ENCODE results near the gene EFCAB6. TPM values are rescaled to one million over a fixed set of nuclear protein-coding genes. Genes with fewer than 3 reads are reported as not detected.

Gene EFCAB6
- total RNA-seq, 2 donors from 2014 or later: 2.2 to 2.5 TPM

DNA sequence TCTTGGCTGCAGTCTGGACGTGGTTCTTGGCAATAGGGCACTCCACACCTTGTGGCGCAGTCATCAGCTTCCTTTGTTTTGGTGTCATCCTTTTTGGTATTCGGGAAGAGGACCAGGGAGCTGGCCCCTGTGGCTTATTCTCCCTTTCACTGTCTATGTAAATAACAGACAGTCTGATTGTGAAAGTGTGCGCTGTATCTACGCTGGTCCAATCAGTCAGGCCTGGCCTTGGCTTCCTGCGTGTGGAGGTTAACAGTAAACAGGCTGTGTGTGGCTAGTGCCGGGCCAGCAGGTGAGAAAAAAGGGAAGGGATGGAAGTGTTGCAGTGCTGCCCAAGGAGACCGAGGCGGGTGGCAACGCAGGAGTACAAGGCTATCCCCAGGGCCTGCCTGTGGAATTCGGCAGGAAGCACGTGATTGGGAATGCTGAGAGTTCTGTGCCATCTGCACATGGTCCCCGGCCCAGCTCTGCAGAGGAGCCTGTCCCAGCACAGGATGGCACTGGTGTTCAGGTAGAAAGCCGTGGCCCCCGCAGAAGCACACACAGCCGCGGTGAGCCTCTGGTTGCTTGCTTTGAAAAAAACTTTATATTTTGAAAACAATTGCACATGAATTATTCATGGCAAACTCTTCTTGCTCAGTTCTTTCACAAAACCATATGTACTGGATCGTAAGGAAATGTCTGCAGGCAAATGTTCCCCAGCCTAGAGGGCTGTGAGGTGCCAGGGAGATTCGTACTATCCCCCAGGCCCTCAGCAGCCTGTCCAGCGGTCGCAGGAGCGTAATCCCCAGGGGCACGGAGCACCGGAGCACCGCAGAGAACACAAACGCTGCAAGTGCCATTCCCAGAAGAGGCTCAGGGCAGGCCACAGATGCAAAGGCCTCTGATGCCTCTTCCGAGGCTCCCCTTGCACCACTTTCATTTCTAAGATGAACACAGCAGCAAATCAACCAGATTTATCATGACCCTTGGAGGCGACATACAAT lies 174.5 kb downstream of the EFCAB6 start:
- TF ChIP-seq, protein P1, sequence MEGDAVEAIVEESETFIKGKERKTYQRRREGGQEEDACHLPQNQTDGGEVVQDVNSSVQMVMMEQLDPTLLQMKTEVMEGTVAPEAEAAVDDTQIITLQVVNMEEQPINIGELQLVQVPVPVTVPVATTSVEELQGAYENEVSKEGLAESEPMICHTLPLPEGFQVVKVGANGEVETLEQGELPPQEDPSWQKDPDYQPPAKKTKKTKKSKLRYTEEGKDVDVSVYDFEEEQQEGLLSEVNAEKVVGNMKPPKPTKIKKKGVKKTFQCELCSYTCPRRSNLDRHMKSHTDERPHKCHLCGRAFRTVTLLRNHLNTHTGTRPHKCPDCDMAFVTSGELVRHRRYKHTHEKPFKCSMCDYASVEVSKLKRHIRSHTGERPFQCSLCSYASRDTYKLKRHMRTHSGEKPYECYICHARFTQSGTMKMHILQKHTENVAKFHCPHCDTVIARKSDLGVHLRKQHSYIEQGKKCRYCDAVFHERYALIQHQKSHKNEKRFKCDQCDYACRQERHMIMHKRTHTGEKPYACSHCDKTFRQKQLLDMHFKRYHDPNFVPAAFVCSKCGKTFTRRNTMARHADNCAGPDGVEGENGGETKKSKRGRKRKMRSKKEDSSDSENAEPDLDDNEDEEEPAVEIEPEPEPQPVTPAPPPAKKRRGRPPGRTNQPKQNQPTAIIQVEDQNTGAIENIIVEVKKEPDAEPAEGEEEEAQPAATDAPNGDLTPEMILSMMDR (IDR thresholded peaks at IDR 0.05): no peak
- no peaks in the 10 kb centered on the region for H3K4me1 ChIP-seq (ENCODE audit: control insufficient read depth in 1 of 2, low read depth in 2 of 2)
- H3K9me3 ChIP-seq: peaks cover 11% of the 10 kb centered on the region
- H3K27ac ChIP-seq: no peak overlapping the region
- no peak overlapping the region for H3K4me3 ChIP-seq
- no peaks in the 10 kb centered on the region for H3K36me3 ChIP-seq
- DNase-seq (ENCODE audit: low spot score) (no peak), ATAC-seq (ENCODE audit: insufficient number of reproducible peaks, low FRiP score, low read depth) (no peak)
- no peaks in the 10 kb centered on the region for H3K27me3 ChIP-seq (replicated peaks; ENCODE audit: insufficient read depth)

DNA sequence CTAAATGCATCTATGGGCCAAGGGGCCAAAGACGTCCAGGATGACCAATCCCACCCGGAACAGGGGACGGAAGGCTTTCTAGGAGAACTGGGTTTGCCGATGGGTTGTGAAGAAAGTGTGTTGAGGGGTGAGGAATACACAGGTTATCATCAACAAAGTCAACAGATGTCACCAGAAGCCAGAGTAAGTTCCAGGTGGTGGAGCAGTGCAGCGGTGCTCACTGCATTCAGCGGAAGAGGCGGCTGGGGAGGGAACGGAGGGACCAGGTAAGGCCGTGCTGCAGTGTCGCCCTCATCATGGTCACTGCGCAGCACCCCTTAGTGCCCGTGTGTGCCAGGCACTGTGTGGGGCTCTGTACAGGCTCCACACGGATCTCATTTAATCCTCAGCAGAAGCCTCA lies 176.0 kb downstream of the EFCAB6 start:
- DNase-seq (ENCODE audit: low spot score) (no peak), ATAC-seq (ENCODE audit: insufficient number of reproducible peaks, low FRiP score, low read depth) (no peak)
- TF ChIP-seq, protein P1 (IDR thresholded peaks at IDR 0.05): no peak
- Histone ChIP-seq H3K36me3 (no peaks in the 10 kb centered on the region), H3K4me1 (ENCODE audit: control insufficient read depth in 1 of 2, low read depth in 2 of 2) (no peaks in the 10 kb centered on the region), H3K27me3 (replicated peaks; ENCODE audit: insufficient read depth) (no peaks in the 10 kb centered on the region), H3K4me3 (no peak overlapping the region), H3K27ac (no peak overlapping the region), H3K9me3 (peaks cover 11% of the 10 kb centered on the region)

DNA sequence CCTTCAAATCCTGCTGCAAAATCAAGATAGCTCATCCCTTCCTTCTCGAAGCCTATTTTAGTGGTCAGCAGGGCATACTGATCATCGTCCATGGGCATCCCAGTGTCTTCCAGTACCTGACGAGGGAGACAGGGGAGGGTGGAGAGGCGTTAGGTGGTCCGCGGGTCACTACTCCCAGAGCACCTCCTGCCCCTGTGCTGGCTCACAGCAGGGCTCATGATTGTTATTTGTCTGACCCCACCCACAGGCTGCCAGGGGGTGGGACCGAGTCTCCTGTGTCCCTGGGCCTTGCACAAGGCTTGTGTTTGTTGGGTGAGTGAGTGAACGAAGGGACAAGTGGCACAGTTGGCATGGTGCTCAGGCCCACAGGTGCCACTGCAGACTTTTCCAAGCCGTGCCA lies 177.0 kb downstream of the EFCAB6 start:
- DNase-seq (ENCODE audit: low spot score) (no peak), ATAC-seq (ENCODE audit: insufficient number of reproducible peaks, low FRiP score, low read depth) (no peak)
- TF ChIP-seq, protein P1 (IDR thresholded peaks at IDR 0.05): no peak
- Histone ChIP-seq H3K27ac (no peak overlapping the region), H3K4me1 (ENCODE audit: control insufficient read depth in 1 of 2, low read depth in 2 of 2) (no peaks in the 10 kb centered on the region), H3K36me3 (no peaks in the 10 kb centered on the region), H3K9me3 (peaks cover 11% of the 10 kb centered on the region), H3K27me3 (replicated peaks; ENCODE audit: insufficient read depth) (no peaks in the 10 kb centered on the region), H3K4me3 (no peak overlapping the region)

DNA sequence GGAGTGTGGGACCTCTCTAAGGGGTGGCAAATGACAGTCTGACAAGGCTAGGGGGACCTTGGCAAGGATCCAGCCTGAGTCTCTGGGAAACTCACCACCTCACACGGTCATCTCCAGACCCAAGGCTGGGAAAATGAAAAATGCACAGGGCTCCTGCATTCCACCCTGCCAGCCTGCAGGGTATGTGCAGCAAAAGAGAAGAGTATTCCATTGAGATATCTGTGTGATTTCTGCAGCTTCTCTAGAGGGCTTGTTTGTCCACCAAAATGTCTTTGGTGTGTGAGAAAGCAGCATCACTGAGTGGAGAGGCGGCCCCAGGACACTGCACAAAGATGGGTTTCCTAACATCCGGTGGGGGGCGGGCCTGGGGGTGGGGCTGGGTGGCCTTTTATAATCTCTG lies 177.8 kb downstream of the EFCAB6 start:
- no peak for ATAC-seq (ENCODE audit: insufficient number of reproducible peaks, low FRiP score, low read depth)
- H3K9me3 ChIP-seq: peaks cover 5% of the 10 kb centered on the region

DNA sequence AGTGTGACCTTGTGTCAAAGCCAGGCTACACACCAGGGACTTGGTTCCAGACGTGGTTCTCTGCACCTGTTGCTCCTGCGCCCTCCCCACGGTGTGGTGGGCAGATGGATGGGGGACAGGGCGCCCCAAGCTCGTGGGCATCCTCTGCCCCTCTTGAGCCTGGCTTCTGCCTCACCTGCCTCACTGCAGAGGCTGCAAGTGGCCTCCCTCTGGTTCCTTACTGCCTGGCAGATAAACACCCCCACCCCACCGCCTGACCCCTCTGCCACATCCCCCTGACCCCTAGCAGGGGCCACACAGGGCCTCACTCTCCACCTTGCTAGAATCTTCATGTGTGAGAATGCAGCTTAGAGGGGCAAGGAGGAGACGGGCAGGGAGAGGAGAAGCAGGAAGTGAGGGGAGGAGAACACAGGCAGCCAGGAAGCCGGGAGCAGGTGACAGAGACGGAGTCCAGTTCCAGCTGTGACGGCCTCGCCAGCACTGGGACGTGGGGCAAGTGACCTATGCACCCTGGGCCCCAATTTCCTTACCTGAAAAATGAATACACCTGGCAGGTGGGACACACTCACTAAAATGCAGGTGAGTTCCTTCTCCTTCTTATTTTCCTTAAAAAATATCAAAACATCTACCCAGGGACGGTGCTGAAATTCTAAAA lies 178.3 kb downstream of the EFCAB6 start:
- H3K27ac ChIP-seq: no peak overlapping the region
- no peak for ATAC-seq (ENCODE audit: insufficient number of reproducible peaks, low FRiP score, low read depth)
- no peaks in the 10 kb centered on the region for H3K27me3 ChIP-seq (replicated peaks; ENCODE audit: insufficient read depth)
- H3K36me3 ChIP-seq: no peaks in the 10 kb centered on the region
- no peaks in the 10 kb centered on the region for H3K4me1 ChIP-seq (ENCODE audit: control insufficient read depth in 1 of 2, low read depth in 2 of 2)
- TF ChIP-seq, protein P1 (IDR thresholded peaks at IDR 0.05): no peak
- H3K4me3 ChIP-seq: no peak overlapping the region
- no peaks in the 10 kb centered on the region for H3K9me3 ChIP-seq
- no peak for DNase-seq (ENCODE audit: low spot score)

More for the DNA sequence above, 177.8 kb downstream of the EFCAB6 start:
- no peaks in the 10 kb centered on the region for H3K4me1 ChIP-seq (ENCODE audit: control insufficient read depth in 1 of 2, low read depth in 2 of 2)
- no peak for DNase-seq (ENCODE audit: low spot score)
- no peaks in the 10 kb centered on the region for H3K27me3 ChIP-seq (replicated peaks; ENCODE audit: insufficient read depth)
- H3K4me3 ChIP-seq: no peak overlapping the region
- no peak overlapping the region for H3K27ac ChIP-seq
- TF ChIP-seq, protein P1 (IDR thresholded peaks at IDR 0.05): no peak
- no peaks in the 10 kb centered on the region for H3K36me3 ChIP-seq
